Activated naive CD8-positive, alpha-beta T cell treated with anti-CD3 and anti-CD28 coated beads, Interleukin-2, amount 10 ng/mL, durations not matched to agents 7 days and 5 days (primary cell): Measurements from ENCODE around the gene DPP6. TPM values are rescaled to one million over a fixed set of nuclear protein-coding genes. Genes with fewer than 3 reads are reported as not detected.

Experiments used
- ATAC-seq: fragments of 150-1000 bp; cut with Tn5 transposase; one replicate; pipeline ENCODE4 v1.10.0; 2021; ENCODE audit warnings: low read depth, moderate library complexity
- POLR2A ChIA-PET: fragments of 350-600 bp; sonication (Branson Sonifier 250); formaldehyde crosslinking; loops from one replicate; lab custom pipeline; 2021; ENCODE audit warnings: antibody characterized with exemption; lab: Charles Lee
- DNase-seq: peaks from one replicate; pipeline ENCODE4 v3.0.0; 2021
- H3K27ac Mint-ChIP-seq: one replicate; pipeline ENCODE4 v1.8.0; 2022; ENCODE audit warnings: mild to moderate bottlenecking, mixed read lengths
- H3K27me3 Mint-ChIP-seq: one replicate; pipeline ENCODE4 v1.8.0; 2022; ENCODE audit warnings: mild to moderate bottlenecking, moderate library complexity, mixed read lengths
- H3K36me3 Mint-ChIP-seq: one replicate; pipeline ENCODE4 v1.8.0; 2021; ENCODE audit warnings: mild to moderate bottlenecking, mixed read lengths
- H3K4me1 Mint-ChIP-seq: one replicate; pipeline ENCODE4 v1.8.0; 2021; ENCODE audit warnings: mixed read lengths
- H3K4me3 Mint-ChIP-seq: one replicate; pipeline ENCODE4 v1.8.0; 2022; ENCODE audit warnings: mild to moderate bottlenecking, moderate library complexity, mixed read lengths
- H3K9me3 Mint-ChIP-seq: one replicate; pipeline ENCODE4 v1.8.0; 2021; ENCODE audit warnings: mixed read lengths
- total RNA-seq, 2 experiments: library from RNA; stranded (reverse); gene quantifications; one replicate each; pipeline ENCODE4 v1.2.3, GENCODE V29; 2021

Gene DPP6
- total RNA-seq, 2 experiments from 2014 or later: not detected

GRCh38 chr7:154576604-154577003, 524.4 kb downstream of the DPP6 start:
- Mint-ChIP-seq H3K9me3 (no peaks in the 10 kb centered on the region), H3K4me3 (no peak overlapping the region), H3K36me3 (no peaks in the 10 kb centered on the region), H3K27me3 (no peaks in the 10 kb centered on the region), H3K27ac (no peak overlapping the region), H3K4me1 (no peaks in the 10 kb centered on the region)
- ATAC-seq: no peak
- DNase-seq: no peak
- POLR2A ChIA-PET: no interaction called here

GRCh38 chr7:154577141-154577873, 525.1 kb downstream of the DPP6 start:
- Mint-ChIP-seq H3K4me3 (no peak overlapping the region), H3K27me3 (no peaks in the 10 kb centered on the region), H3K36me3 (no peaks in the 10 kb centered on the region), H3K27ac (no peak overlapping the region), H3K4me1 (no peaks in the 10 kb centered on the region), H3K9me3 (no peaks in the 10 kb centered on the region)
- DNase-seq (no peak), ATAC-seq (no peak)
- POLR2A ChIA-PET: no interaction called here

- DNase-seq: no peak
- no peaks in the 10 kb centered on the region for H3K9me3 Mint-ChIP-seq
- ATAC-seq: no peak
- H3K27me3 Mint-ChIP-seq: no peaks in the 10 kb centered on the region
- no peaks in the 10 kb centered on the region for H3K4me1 Mint-ChIP-seq
- POLR2A ChIA-PET: no interaction called here
- no peaks in the 10 kb centered on the region for H3K36me3 Mint-ChIP-seq
- no peak overlapping the region for H3K27ac Mint-ChIP-seq
- no peak overlapping the region for H3K4me3 Mint-ChIP-seq
These were observed 526.1 kb downstream of the DPP6 start for GRCh38 chr7:154578336-154578735.

GRCh38 chr7:154579711-154580110, 527.5 kb downstream of the DPP6 start:
- POLR2A ChIA-PET: no interaction called here
- DNase-seq: no peak
- Mint-ChIP-seq H3K4me1 (no peaks in the 10 kb centered on the region), H3K9me3 (no peaks in the 10 kb centered on the region), H3K27me3 (no peaks in the 10 kb centered on the region), H3K36me3 (no peaks in the 10 kb centered on the region), H3K4me3 (no peak overlapping the region), H3K27ac (no peak overlapping the region)
- ATAC-seq: no peak

- Mint-ChIP-seq H3K36me3 (no peaks in the 10 kb centered on the region), H3K27ac (no peak overlapping the region), H3K27me3 (no peaks in the 10 kb centered on the region), H3K4me1 (no peaks in the 10 kb centered on the region), H3K4me3 (no peak overlapping the region), H3K9me3 (no peaks in the 10 kb centered on the region)
- ATAC-seq (no peak), DNase-seq (no peak)
- POLR2A ChIA-PET: no interaction called here
These were observed 529.2 kb downstream of the DPP6 start for GRCh38 chr7:154581251-154581890.

GRCh38 chr7:154583454-154583853, 531.3 kb downstream of the DPP6 start:
- Mint-ChIP-seq H3K4me3 (no peak overlapping the region), H3K36me3 (no peaks in the 10 kb centered on the region), H3K27ac (no peak overlapping the region), H3K27me3 (no peaks in the 10 kb centered on the region), H3K9me3 (no peaks in the 10 kb centered on the region), H3K4me1 (no peaks in the 10 kb centered on the region)
- ATAC-seq (no peak), DNase-seq (no peak)
- POLR2A ChIA-PET: no interaction called here

GRCh38 chr7:154584352-154585252, 532.4 kb downstream of the DPP6 start:
- no peaks in the 10 kb centered on the region for H3K9me3 Mint-ChIP-seq
- H3K27ac Mint-ChIP-seq: no peak overlapping the region
- no peaks in the 10 kb centered on the region for H3K36me3 Mint-ChIP-seq
- ATAC-seq (no peak), DNase-seq (no peak)
- no peak overlapping the region for H3K4me3 Mint-ChIP-seq
- H3K27me3 Mint-ChIP-seq: no peaks in the 10 kb centered on the region
- no peaks in the 10 kb centered on the region for H3K4me1 Mint-ChIP-seq
- POLR2A ChIA-PET: no interaction called here

GRCh38 chr7:154587792-154588191, 535.6 kb downstream of the DPP6 start:
- no peak overlapping the region for H3K4me3 Mint-ChIP-seq
- no peaks in the 10 kb centered on the region for H3K27me3 Mint-ChIP-seq
- DNase-seq (no peak), ATAC-seq (no peak)
- H3K36me3 Mint-ChIP-seq: no peaks in the 10 kb centered on the region
- no peaks in the 10 kb centered on the region for H3K4me1 Mint-ChIP-seq
- POLR2A ChIA-PET: no interaction called here
- H3K9me3 Mint-ChIP-seq: peaks cover 6% of the 10 kb centered on the region
- no peak overlapping the region for H3K27ac Mint-ChIP-seq

- Mint-ChIP-seq H3K27ac (no peak overlapping the region), H3K36me3 (no peaks in the 10 kb centered on the region), H3K27me3 (no peaks in the 10 kb centered on the region), H3K4me3 (no peak overlapping the region), H3K4me1 (no peaks in the 10 kb centered on the region), H3K9me3 (peaks cover 6% of the 10 kb centered on the region)
- POLR2A ChIA-PET: no interaction called here
- ATAC-seq (no peak), DNase-seq (no peak)
These were observed 539.3 kb downstream of the DPP6 start for GRCh38 chr7:154591544-154591943.

GRCh38 chr7:154592388-154592787, 540.2 kb downstream of the DPP6 start:
- POLR2A ChIA-PET: no interaction called here
- Mint-ChIP-seq H3K27me3 (no peaks in the 10 kb centered on the region), H3K9me3 (peaks cover 6% of the 10 kb centered on the region), H3K27ac (no peak overlapping the region), H3K36me3 (no peaks in the 10 kb centered on the region), H3K4me3 (no peak overlapping the region), H3K4me1 (no peaks in the 10 kb centered on the region)
- DNase-seq (no peak), ATAC-seq (no peak)

GRCh38 chr7:154598396-154598795, 546.2 kb downstream of the DPP6 start:
- Mint-ChIP-seq H3K27me3 (no peaks in the 10 kb centered on the region), H3K27ac (no peak overlapping the region)

GRCh38 chr7:154598864-154599263, 546.7 kb downstream of the DPP6 start:
- no peak for DNase-seq

More at GRCh38 chr7:154598396-154598795, 546.2 kb downstream of the DPP6 start:
- H3K9me3 Mint-ChIP-seq: no peaks in the 10 kb centered on the region
- no peaks in the 10 kb centered on the region for H3K4me1 Mint-ChIP-seq
- no peak overlapping the region for H3K4me3 Mint-ChIP-seq
- POLR2A ChIA-PET: no interaction called here
- no peak for ATAC-seq
- H3K36me3 Mint-ChIP-seq: no peaks in the 10 kb centered on the region
- no peak for DNase-seq

GRCh38 chr7:154610903-154611302, 558.7 kb downstream of the DPP6 start:
- no peaks in the 10 kb centered on the region for H3K36me3 Mint-ChIP-seq
- no peak overlapping the region for H3K4me3 Mint-ChIP-seq
- DNase-seq (no peak), ATAC-seq (no peak)
- POLR2A ChIA-PET: no interaction called here
- no peaks in the 10 kb centered on the region for H3K27me3 Mint-ChIP-seq
- no peaks in the 10 kb centered on the region for H3K9me3 Mint-ChIP-seq
- H3K4me1 Mint-ChIP-seq: no peaks in the 10 kb centered on the region
- H3K27ac Mint-ChIP-seq: no peak overlapping the region

More at GRCh38 chr7:154598864-154599263, 546.7 kb downstream of the DPP6 start:
- Mint-ChIP-seq H3K27me3 (no peaks in the 10 kb centered on the region), H3K36me3 (no peaks in the 10 kb centered on the region), H3K4me1 (no peaks in the 10 kb centered on the region), H3K4me3 (no peak overlapping the region), H3K9me3 (no peaks in the 10 kb centered on the region), H3K27ac (no peak overlapping the region)
- ATAC-seq: no peak
- POLR2A ChIA-PET: no interaction called here
